A673 (cell line): Measurements from ENCODE around the gene SLC9A8.

ENCODE experiments used
- EZH2 ChIP-seq: fragments of 200-600 bp; sonication (generic); IDR thresholded peaks from 2 replicates; pipeline ENCODE4 v1.6.1; 2017; ENCODE audit warnings: borderline replicate concordance, low read depth, mild to moderate bottlenecking, mixed read lengths, antibody characterized with exemption, low read length; ENCODE audit not compliant: poor library complexity, severe bottlenecking
- TF ChIP-seq, protein P1 (sequence below): fragments of 300-800, 200-600 bp; sonication (generic); conservative IDR thresholded peaks from 2 replicates; pipeline ENCODE4 v1.5.1; 2017; ENCODE audit warnings: low read depth, mild to moderate bottlenecking, antibody characterized with exemption, low read length, moderate library complexity, mixed read lengths

- TF ChIP-seq, protein P1, sequence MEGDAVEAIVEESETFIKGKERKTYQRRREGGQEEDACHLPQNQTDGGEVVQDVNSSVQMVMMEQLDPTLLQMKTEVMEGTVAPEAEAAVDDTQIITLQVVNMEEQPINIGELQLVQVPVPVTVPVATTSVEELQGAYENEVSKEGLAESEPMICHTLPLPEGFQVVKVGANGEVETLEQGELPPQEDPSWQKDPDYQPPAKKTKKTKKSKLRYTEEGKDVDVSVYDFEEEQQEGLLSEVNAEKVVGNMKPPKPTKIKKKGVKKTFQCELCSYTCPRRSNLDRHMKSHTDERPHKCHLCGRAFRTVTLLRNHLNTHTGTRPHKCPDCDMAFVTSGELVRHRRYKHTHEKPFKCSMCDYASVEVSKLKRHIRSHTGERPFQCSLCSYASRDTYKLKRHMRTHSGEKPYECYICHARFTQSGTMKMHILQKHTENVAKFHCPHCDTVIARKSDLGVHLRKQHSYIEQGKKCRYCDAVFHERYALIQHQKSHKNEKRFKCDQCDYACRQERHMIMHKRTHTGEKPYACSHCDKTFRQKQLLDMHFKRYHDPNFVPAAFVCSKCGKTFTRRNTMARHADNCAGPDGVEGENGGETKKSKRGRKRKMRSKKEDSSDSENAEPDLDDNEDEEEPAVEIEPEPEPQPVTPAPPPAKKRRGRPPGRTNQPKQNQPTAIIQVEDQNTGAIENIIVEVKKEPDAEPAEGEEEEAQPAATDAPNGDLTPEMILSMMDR: no peak
- TF ChIP-seq EZH2: no peak
Measured at GRCh38 chr20:49892817-49893216, 80.2 kb downstream of the SLC9A8 start.
